ENCODE results near the gene EPB41.
"Not testable (repeated sequence)": the region's sequence is repeated elsewhere in the genome, so short reads cannot be mapped to it uniquely, and the experiment has no call there.

EPB41 gene

GRCh38 chr1:28982198-28982597 lies 67.8 kb downstream of the EPB41 start:
- no peak for DNase-seq

GRCh38 chr1:28983091-28983490 lies 68.7 kb downstream of the EPB41 start:
- no peak for DNase-seq

GRCh38 chr1:28983509-28984310 lies 69.3 kb downstream of the EPB41 start:
- DNase-seq = no peak

- DNase-seq = no peak
These were observed 69.9 kb downstream of the EPB41 start for GRCh38 chr1:28984311-28984684.

- DNase-seq = no peak
These were observed 71.1 kb downstream of the EPB41 start for GRCh38 chr1:28985427-28985826.

GRCh38 chr1:28986306-28986910 lies 72.0 kb downstream of the EPB41 start:
- DNase-seq = no peak

- DNase-seq = no peak
These were observed 88.4 kb downstream of the EPB41 start for GRCh38 chr1:29002792-29003191.

GRCh38 chr1:29004288-29004687 lies 89.9 kb downstream of the EPB41 start:
- no peak for DNase-seq

GRCh38 chr1:29004798-29005197 lies 90.4 kb downstream of the EPB41 start:
- DNase-seq = no peak

GRCh38 chr1:29011775-29012174 lies 97.4 kb downstream of the EPB41 start:
- DNase-seq = no peak

- DNase-seq = no peak
These were observed 102.9 kb downstream of the EPB41 start for GRCh38 chr1:29017235-29017634.

GRCh38 chr1:29017975-29018712 lies 103.8 kb downstream of the EPB41 start:
- no peak for DNase-seq

- no peak for DNase-seq
These were observed 108.3 kb downstream of the EPB41 start for GRCh38 chr1:29022620-29023019.

- no peak for DNase-seq
These were observed 115.3 kb downstream of the EPB41 start for GRCh38 chr1:29029667-29030066.

- no peak for DNase-seq
These were observed 118.5 kb downstream of the EPB41 start for GRCh38 chr1:29032841-29033240.

- DNase-seq = peak; percentile 56
These were observed 119.6 kb downstream of the EPB41 start for GRCh38 chr1:29033829-29034466.

- peak; percentile 7 for DNase-seq
These were observed 129.1 kb downstream of the EPB41 start for GRCh38 chr1:29043274-29043965.

- DNase-seq = no peak
These were observed 129.6 kb downstream of the EPB41 start for GRCh38 chr1:29044010-29044409.

- not testable (repeated sequence) for DNase-seq
These were observed 131.3 kb downstream of the EPB41 start for GRCh38 chr1:29045663-29046062.

- no peak for DNase-seq
These were observed 132.8 kb downstream of the EPB41 start for GRCh38 chr1:29047142-29047541.

GRCh38 chr1:29050166-29050565 lies 135.8 kb downstream of the EPB41 start:
- peak; percentile 7 for DNase-seq

GRCh38 chr1:29052100-29052499 lies 137.7 kb downstream of the EPB41 start:
- DNase-seq = peak; percentile 9

GRCh38 chr1:29052941-29053340 lies 138.6 kb downstream of the EPB41 start:
- no peak for DNase-seq

Measured in fibroblast of skin of scalp (primary cell).